ENCODE data around the gene GABBR2. TPM values are rescaled to one million over a fixed set of nuclear protein-coding genes. Genes with fewer than 3 reads are reported as not detected.

Gene GABBR2
- total RNA-seq, 4 donors from 2014 or later = 2.4 to 13.6 (median 10.0) TPM

DNA sequence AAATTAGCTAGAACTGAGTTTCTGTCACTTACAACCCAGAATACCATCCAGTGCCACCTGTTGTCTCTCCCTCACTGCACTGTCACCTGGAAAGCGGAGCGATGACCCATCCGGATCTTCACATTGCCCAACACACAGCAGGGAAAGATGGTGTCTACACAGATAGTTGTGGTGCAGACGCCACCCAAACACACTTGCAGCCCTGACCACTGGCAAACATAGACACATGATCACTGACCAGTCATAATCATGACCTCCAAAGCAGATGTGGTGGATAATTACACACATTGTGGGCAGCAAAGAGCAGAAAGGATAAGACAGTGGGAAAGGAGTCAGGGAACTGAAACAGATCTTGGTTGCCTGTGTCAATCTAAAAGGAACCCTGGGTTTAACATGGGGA lies 64.7 kb downstream of the GABBR2 start:
- intact Hi-C loops (cut with DNase I) = no loop called here
- H3K4me1 ChIP-seq = no peaks in the 10 kb centered on the region
- no peaks in the 10 kb centered on the region for H3K36me3 ChIP-seq
- H3K9me3 ChIP-seq = no peaks in the 10 kb centered on the region
- no peak overlapping the region for H3K27ac ChIP-seq
- no peaks in the 10 kb centered on the region for H3K27me3 ChIP-seq
- no peak overlapping the region for H3K4me3 ChIP-seq (replicated peaks in 1 of 3)
- 95 to 98% methylated on average over 4 of the region's 4 CpGs for WGBS, 2 donors
- TF ChIP-seq, protein P1, sequence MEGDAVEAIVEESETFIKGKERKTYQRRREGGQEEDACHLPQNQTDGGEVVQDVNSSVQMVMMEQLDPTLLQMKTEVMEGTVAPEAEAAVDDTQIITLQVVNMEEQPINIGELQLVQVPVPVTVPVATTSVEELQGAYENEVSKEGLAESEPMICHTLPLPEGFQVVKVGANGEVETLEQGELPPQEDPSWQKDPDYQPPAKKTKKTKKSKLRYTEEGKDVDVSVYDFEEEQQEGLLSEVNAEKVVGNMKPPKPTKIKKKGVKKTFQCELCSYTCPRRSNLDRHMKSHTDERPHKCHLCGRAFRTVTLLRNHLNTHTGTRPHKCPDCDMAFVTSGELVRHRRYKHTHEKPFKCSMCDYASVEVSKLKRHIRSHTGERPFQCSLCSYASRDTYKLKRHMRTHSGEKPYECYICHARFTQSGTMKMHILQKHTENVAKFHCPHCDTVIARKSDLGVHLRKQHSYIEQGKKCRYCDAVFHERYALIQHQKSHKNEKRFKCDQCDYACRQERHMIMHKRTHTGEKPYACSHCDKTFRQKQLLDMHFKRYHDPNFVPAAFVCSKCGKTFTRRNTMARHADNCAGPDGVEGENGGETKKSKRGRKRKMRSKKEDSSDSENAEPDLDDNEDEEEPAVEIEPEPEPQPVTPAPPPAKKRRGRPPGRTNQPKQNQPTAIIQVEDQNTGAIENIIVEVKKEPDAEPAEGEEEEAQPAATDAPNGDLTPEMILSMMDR (IDR thresholded peaks at IDR 0.05) = no peak
- TF ChIP-seq POLR2A (IDR thresholded peaks at IDR 0.05) = no peak
- DNase-seq = no peak

DNA sequence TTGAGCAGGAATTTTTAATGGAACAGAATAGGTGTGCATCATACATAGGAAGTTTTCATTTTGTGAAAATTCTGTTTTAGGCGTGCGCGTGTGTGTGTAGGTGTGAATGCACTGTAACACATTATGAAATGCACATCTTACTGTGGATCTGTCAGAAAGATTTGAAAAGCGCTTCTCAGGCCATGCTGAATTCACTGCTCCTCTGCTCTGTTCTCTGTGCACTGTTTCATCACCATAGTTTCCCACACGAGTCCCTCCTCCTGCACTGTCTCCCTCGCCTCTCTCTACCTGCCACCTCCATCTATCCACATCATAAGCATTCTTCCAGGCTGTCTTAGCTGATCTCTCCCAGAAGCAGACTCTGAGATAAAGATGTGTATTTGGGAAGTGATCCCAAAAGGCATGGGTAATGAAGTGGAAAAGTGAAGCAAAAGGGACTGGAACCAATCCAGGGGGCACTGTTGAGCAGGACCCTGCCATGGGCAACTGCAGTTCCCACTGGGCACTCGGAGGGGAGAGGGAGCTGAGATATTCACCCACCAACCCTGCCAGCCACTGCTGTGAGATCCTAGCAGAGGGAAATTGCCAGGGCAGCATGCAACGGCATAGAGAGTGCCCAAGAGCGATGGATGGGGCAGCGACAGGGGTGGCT lies 65.9 kb downstream of the GABBR2 start:
- intact Hi-C loops (cut with DNase I) = no loop called here
- no peak overlapping the region for H3K27ac ChIP-seq
- WGBS, 2 donors = 81 to 82% methylated on average over 10 of the region's 10 CpGs

DNA sequence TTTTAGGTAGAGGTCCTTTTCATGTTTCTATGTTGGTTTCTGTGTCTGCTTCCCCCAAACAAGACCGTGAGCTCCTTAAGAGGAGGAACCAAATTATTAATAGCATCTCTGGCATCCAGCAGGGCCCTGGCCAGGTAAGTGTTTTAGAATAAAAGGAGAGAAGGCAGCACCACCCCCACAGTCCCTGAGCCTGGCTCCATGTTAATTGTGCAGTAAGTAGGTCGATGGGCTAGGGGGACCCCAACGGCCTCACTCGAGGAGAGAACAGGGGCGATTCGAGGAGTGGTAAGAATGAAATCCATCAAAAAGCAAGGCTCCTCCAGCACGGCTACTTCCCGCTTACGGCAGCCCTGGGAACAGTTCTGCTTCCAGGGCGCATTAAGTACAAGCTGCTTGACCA lies 67.0 kb downstream of the GABBR2 start:
- no peak for TF ChIP-seq POLR2A (IDR thresholded peaks at IDR 0.05)
- TF ChIP-seq, protein P1 (IDR thresholded peaks at IDR 0.05) = no peak
- 77 to 79% methylated on average over 10 of the region's 10 CpGs for WGBS, 2 donors
- intact Hi-C loops (cut with DNase I) = no loop called here

More for the DNA sequence above, 65.9 kb downstream of the GABBR2 start:
- H3K27me3 ChIP-seq = no peaks in the 10 kb centered on the region
- TF ChIP-seq, protein P1 (IDR thresholded peaks at IDR 0.05) = no peak
- TF ChIP-seq POLR2A (IDR thresholded peaks at IDR 0.05) = no peak
- no peak for DNase-seq
- no peaks in the 10 kb centered on the region for H3K9me3 ChIP-seq
- no peaks in the 10 kb centered on the region for H3K4me1 ChIP-seq
- H3K36me3 ChIP-seq = no peaks in the 10 kb centered on the region
- H3K4me3 ChIP-seq (replicated peaks in 1 of 3) = no peak overlapping the region

DNA sequence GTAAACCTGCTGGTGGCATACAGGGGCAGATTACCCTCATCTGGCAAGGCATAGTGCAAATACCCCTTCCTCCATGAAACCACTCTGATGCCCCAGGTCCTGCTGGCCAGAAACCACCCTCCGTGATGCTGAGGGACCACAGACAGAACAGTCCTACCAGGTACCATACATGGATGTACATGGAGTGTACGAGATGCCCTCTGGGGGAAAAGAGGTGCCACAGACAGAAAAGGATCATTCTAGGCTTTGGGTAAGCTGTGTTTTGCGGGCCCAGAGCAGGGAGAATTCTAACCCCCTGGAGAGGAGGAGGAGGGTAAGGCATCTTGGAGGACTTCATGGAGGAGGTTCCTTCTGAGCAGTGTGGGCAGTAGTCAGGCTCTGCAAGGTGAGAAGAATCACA lies 68.3 kb downstream of the GABBR2 start:
- H3K27me3 ChIP-seq = no peaks in the 10 kb centered on the region
- TF ChIP-seq, protein P1 (IDR thresholded peaks at IDR 0.05) = no peak
- TF ChIP-seq POLR2A (IDR thresholded peaks at IDR 0.05) = no peak
- H3K9me3 ChIP-seq = no peaks in the 10 kb centered on the region
- H3K36me3 ChIP-seq = no peaks in the 10 kb centered on the region
- DNase-seq = no peak
- no peak overlapping the region for H3K4me3 ChIP-seq (replicated peaks in 1 of 3)
- H3K27ac ChIP-seq = no peak overlapping the region
- WGBS, 2 donors = 92 to 96% methylated on average over 3 of the region's 3 CpGs
- H3K4me1 ChIP-seq = no peaks in the 10 kb centered on the region
- intact Hi-C loops (cut with DNase I) = no loop called here

More for the DNA sequence above, 67.0 kb downstream of the GABBR2 start:
- H3K4me3 ChIP-seq (replicated peaks in 1 of 3) = no peak overlapping the region
- no peak overlapping the region for H3K27ac ChIP-seq
- H3K36me3 ChIP-seq = no peaks in the 10 kb centered on the region
- DNase-seq = no peak
- no peaks in the 10 kb centered on the region for H3K27me3 ChIP-seq
- H3K9me3 ChIP-seq = no peaks in the 10 kb centered on the region
- H3K4me1 ChIP-seq = no peaks in the 10 kb centered on the region

DNA sequence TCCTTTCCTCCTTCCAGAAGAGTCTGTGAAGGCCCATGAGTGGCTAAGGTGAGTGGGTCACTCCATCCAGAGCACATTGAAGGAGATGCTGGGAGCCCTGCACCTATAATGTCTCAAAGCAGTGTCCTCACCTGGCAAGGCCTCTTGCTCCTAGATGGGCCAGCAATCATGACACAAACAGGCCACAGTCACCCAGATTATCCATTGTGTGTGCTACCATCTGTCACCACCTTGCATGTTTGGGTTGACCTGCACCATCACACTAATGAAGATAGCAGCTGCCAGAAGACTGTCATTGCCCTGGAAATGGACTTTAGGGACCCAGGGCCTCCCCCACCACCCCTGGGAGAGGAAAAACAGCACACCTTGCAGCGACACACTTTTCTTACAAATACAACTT lies 69.6 kb downstream of the GABBR2 start:
- Histone ChIP-seq H3K4me1 (no peaks in the 10 kb centered on the region), H3K27ac (no peak overlapping the region), H3K9me3 (no peaks in the 10 kb centered on the region), H3K36me3 (no peaks in the 10 kb centered on the region), H3K4me3 (replicated peaks in 1 of 3) (no peak overlapping the region), H3K27me3 (no peaks in the 10 kb centered on the region)
- DNase-seq = no peak
- 71 to 100% methylated on average over 1 of the region's 1 CpG for WGBS, 2 donors
- TF ChIP-seq, protein P1 (IDR thresholded peaks at IDR 0.05) = no peak
- TF ChIP-seq POLR2A (IDR thresholded peaks at IDR 0.05) = no peak
- intact Hi-C loops (cut with DNase I) = no loop called here
